ENCODE data around the gene GOLPH3. TPM values are rescaled to one million over a fixed set of nuclear protein-coding genes. Genes with fewer than 3 reads are reported as not detected.

GOLPH3 gene
- total RNA-seq, 1 experiment from 2014 or later: 69.2 TPM

DNA sequence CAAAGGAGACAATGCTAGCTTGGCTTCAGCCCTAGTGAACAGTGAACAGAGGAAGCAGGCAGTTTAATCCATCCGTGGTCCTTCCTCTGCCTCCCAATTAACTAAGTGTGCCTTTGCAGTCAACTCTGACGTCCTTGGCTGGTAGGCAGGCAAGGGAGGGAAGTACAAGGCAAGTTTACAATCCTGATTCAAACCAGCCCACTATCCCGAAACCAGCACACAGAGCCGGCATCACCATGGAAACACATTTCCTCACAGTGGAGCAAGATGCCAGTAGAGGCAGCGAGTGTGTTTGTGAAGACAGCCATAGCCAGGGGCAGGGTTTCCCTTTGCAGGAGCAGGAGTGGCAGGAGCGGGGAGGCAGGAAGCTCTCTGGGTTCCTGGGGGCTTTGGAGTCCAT lies 73.9 kb downstream of the GOLPH3 start:
- CTCF ChIA-PET: no interaction called here

GRCh38 chr5:32099486-32100035 lies 74.6 kb downstream of the GOLPH3 start:
- Histone ChIP-seq H4K20me1 (ENCODE audit: insufficient read depth) (no peaks in the 10 kb centered on the region), H3K27me3 (ENCODE audit: insufficient read depth, low read length) (no peaks in the 10 kb centered on the region), H3K79me2 (ENCODE audit: insufficient read depth, low read length) (no peaks in the 10 kb centered on the region), H3K4me2 (ENCODE audit: low read length) (no peak overlapping the region), H3K27ac (ENCODE audit: low read depth, low read length) (no peak overlapping the region), H3K9me3 (ENCODE audit: control insufficient read depth in 1 of 2, insufficient read depth in 1 of 2, low read depth in 1 of 2, low read length in 2 of 2) (no peaks in the 10 kb centered on the region), H3K4me1 (ENCODE audit: control insufficient read depth in 1 of 2, insufficient read depth in 2 of 2, low read length in 2 of 2) (no peaks in the 10 kb centered on the region), H3K9me2 (ENCODE audit: insufficient read depth) (no peaks in the 10 kb centered on the region), H2AFZ (ENCODE audit: low read depth, low read length, poor library complexity, severe bottlenecking) (no peak overlapping the region), H3K36me3 (ENCODE audit: control insufficient read depth in 1 of 2, insufficient read depth in 2 of 2, low read length in 2 of 2) (peaks cover 5 to 8% of the 10 kb centered on the region in 2 experiments; a peak in 3 of 4 replicates), H3K9ac (ENCODE audit: low read length) (no peak overlapping the region), H3K4me3 (replicated peaks in 1 of 2; ENCODE audit: low read depth in 1 of 2, low read length in 2 of 2) (no peak overlapping the region)
- ATAC-seq (no peak), DNase-seq (ENCODE audit: low read depth, low spot score) (no peak)
- CTCF ChIA-PET: no interaction called here
- POLR2A ChIA-PET: no interaction called here
- TF ChIP-seq SRF (IDR thresholded peaks at IDR 0.05; ENCODE audit: low read depth) (no peak), CBX3 (IDR thresholded peaks at IDR 0.05; ENCODE audit: low read depth) (no peak), CEBPB (IDR thresholded peaks at IDR 0.05; ENCODE audit: low read depth) (no peak), RAD21 (IDR thresholded peaks at IDR 0.05; ENCODE audit: low read depth) (no peak)
- TF ChIP-seq, protein P1, sequence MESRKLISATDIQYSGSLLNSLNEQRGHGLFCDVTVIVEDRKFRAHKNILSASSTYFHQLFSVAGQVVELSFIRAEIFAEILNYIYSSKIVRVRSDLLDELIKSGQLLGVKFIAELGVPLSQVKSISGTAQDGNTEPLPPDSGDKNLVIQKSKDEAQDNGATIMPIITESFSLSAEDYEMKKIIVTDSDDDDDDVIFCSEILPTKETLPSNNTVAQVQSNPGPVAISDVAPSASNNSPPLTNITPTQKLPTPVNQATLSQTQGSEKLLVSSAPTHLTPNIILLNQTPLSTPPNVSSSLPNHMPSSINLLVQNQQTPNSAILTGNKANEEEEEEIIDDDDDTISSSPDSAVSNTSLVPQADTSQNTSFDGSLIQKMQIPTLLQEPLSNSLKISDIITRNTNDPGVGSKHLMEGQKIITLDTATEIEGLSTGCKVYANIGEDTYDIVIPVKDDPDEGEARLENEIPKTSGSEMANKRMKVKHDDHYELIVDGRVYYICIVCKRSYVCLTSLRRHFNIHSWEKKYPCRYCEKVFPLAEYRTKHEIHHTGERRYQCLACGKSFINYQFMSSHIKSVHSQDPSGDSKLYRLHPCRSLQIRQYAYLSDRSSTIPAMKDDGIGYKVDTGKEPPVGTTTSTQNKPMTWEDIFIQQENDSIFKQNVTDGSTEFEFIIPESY (IDR thresholded peaks at IDR 0.05; ENCODE audit: extremely low read depth, insufficient replicate concordance, low read length): no peak
- RAD21 ChIA-PET (ENCODE audit: low non-redundant PET in 1 of 2, low total read pairs in 2 of 2, uncharacterized antibody in 2 of 2, unreplicated experiment in 2 of 2): no interaction called here
- intact Hi-C loops (cut with micrococcal nuclease): no loop called here
- no TSS peak for BruUV-seq (replicated peaks)

More for the DNA sequence above, 73.9 kb downstream of the GOLPH3 start:
- TF ChIP-seq SRF (IDR thresholded peaks at IDR 0.05; ENCODE audit: low read depth): no peak
- intact Hi-C loops (cut with micrococcal nuclease): no loop called here
- Histone ChIP-seq H3K9me3 (ENCODE audit: control insufficient read depth in 1 of 2, insufficient read depth in 1 of 2, low read depth in 1 of 2, low read length in 2 of 2) (no peaks in the 10 kb centered on the region), H3K4me2 (ENCODE audit: low read length) (no peak overlapping the region), H3K4me1 (ENCODE audit: control insufficient read depth in 1 of 2, insufficient read depth in 2 of 2, low read length in 2 of 2) (no peaks in the 10 kb centered on the region), H3K79me2 (ENCODE audit: insufficient read depth, low read length) (no peaks in the 10 kb centered on the region), H4K20me1 (ENCODE audit: insufficient read depth) (no peaks in the 10 kb centered on the region), H2AFZ (ENCODE audit: low read depth, low read length, poor library complexity, severe bottlenecking) (no peak overlapping the region), H3K27me3 (ENCODE audit: insufficient read depth, low read length) (no peaks in the 10 kb centered on the region), H3K9ac (ENCODE audit: low read length) (no peak overlapping the region), H3K9me2 (ENCODE audit: insufficient read depth) (no peaks in the 10 kb centered on the region), H3K4me3 (replicated peaks in 1 of 2; ENCODE audit: low read depth in 1 of 2, low read length in 2 of 2) (no peak overlapping the region), H3K27ac (ENCODE audit: low read depth, low read length) (no peak overlapping the region), H3K36me3 (ENCODE audit: control insufficient read depth in 1 of 2, insufficient read depth in 2 of 2, low read length in 2 of 2) (peaks cover 9 to 13% of the 10 kb centered on the region in 2 experiments; a peak in 3 of 4 replicates)
- DNase-seq (ENCODE audit: low read depth, low spot score): no peak
- POLR2A ChIA-PET: no interaction called here
- ATAC-seq: no peak
- RAD21 ChIA-PET (ENCODE audit: low non-redundant PET in 1 of 2, low total read pairs in 2 of 2, uncharacterized antibody in 2 of 2, unreplicated experiment in 2 of 2): no interaction called here
- BruUV-seq (replicated peaks): no TSS peak

Data from HCT116 (cell line).